Measurements from ENCODE around the gene SLC22A17. TPM values are rescaled to one million over a fixed set of nuclear protein-coding genes. Genes with fewer than 3 reads are reported as not detected.
A peak's percentile ranks its signal among the peaks of the same experiment; 100 is the strongest.

Gene SLC22A17
- total and polyA plus RNA-seq, 4 donors = 5.4 to 27.3 (median 9.7) TPM

DNA sequence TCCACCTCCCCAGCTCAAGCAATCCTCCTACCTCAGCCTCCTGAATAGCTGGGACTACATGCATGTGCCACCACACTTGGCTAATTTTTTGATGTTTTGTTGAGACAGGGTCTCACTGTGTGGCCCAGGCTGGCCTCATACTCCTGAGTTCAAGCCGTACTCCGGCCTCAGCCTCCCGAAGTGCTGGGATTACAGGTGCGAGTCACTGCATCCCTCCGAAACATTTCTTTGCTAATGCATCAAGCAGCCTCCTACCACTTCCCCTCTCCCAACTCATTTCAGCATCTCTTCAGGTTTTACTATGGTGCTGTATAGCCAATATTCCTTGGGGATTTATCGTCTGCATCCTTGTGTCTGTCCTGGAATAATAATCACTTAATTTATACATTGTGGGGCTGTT, 2.3 kb upstream of the SLC22A17 start:
- Histone ChIP-seq H3K4me1 (ENCODE audit: control insufficient read depth in 5 of 5, insufficient read depth in 5 of 5, low read length in 5 of 5) (peaks cover 0 to 10% (median 6%) of the 10 kb centered on the region in 5 donors), H3K9me3 (ENCODE audit: control insufficient read depth in 4 of 4, insufficient read depth in 3 of 4, low read length in 3 of 4) (no peaks in the 10 kb centered on the region), H3K27ac (ENCODE audit: low read depth in 1 of 2, low read length in 1 of 2) (no peak overlapping the region), H3K36me3 (ENCODE audit: control insufficient read depth in 4 of 4, insufficient read depth in 4 of 4, low read length in 4 of 4) (peaks cover 0 to 14% (median 4%) of the 10 kb centered on the region in 4 donors), H3K9ac (ENCODE audit: insufficient read depth in 1 of 2, low read length in 2 of 2) (no peak overlapping the region), H3K27me3 (ENCODE audit: control insufficient read depth in 3 of 3, insufficient read depth in 3 of 3, low read length in 2 of 3) (no peaks in the 10 kb centered on the region), H3K4me3 (no peak overlapping the region)
- no peak for DNase-seq
- no peak for ATAC-seq (ENCODE audit: insufficient read depth, low FRiP score)
- WGBS, 2 donors = 84 to 86% methylated on average over 6 of the region's 6 CpGs
- TF ChIP-seq, protein P1, sequence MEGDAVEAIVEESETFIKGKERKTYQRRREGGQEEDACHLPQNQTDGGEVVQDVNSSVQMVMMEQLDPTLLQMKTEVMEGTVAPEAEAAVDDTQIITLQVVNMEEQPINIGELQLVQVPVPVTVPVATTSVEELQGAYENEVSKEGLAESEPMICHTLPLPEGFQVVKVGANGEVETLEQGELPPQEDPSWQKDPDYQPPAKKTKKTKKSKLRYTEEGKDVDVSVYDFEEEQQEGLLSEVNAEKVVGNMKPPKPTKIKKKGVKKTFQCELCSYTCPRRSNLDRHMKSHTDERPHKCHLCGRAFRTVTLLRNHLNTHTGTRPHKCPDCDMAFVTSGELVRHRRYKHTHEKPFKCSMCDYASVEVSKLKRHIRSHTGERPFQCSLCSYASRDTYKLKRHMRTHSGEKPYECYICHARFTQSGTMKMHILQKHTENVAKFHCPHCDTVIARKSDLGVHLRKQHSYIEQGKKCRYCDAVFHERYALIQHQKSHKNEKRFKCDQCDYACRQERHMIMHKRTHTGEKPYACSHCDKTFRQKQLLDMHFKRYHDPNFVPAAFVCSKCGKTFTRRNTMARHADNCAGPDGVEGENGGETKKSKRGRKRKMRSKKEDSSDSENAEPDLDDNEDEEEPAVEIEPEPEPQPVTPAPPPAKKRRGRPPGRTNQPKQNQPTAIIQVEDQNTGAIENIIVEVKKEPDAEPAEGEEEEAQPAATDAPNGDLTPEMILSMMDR (IDR thresholded peaks at IDR 0.05; ENCODE audit: control extremely low read depth, extremely low read depth) = no peak

DNA sequence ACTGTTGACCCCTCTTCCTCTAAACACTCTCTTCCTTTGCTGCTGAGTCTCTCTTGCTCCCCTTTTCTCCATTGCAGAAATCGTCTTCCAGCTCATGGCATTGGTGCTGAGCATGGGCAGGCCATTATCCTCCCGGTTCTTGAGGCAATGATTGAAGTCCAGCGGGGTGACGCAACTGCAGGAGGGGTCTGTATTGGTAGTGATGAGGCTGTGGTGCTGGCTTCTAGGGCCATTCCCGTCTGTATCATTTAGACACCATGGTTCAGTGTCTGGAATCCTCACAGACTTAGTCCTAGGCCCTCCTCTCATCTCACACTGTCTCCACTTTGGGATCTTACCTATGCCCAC, 720 bp upstream of the SLC22A17 start:
- 74 to 81% methylated on average over 5 of the region's 5 CpGs for WGBS, 2 donors
- H3K9me3 ChIP-seq (ENCODE audit: control insufficient read depth in 4 of 4, insufficient read depth in 3 of 4, low read length in 3 of 4) = no peaks in the 10 kb centered on the region
- no peak overlapping the region for H3K27ac ChIP-seq (ENCODE audit: low read depth in 1 of 2, low read length in 1 of 2)
- no peaks in the 10 kb centered on the region for H3K27me3 ChIP-seq (ENCODE audit: control insufficient read depth in 3 of 3, insufficient read depth in 3 of 3, low read length in 2 of 3)
- TF ChIP-seq, protein P1 (IDR thresholded peaks at IDR 0.05; ENCODE audit: control extremely low read depth, extremely low read depth) = no peak
- ATAC-seq (ENCODE audit: insufficient read depth, low FRiP score) (no peak), DNase-seq (no peak)
- no peak overlapping the region for H3K4me3 ChIP-seq
- peaks cover 0 to 13% (median under 1%) of the 10 kb centered on the region in 4 donors for H3K36me3 ChIP-seq (ENCODE audit: control insufficient read depth in 4 of 4, insufficient read depth in 4 of 4, low read length in 4 of 4)
- H3K9ac ChIP-seq (ENCODE audit: insufficient read depth in 1 of 2, low read length in 2 of 2) = no peak overlapping the region
- H3K4me1 ChIP-seq (ENCODE audit: control insufficient read depth in 5 of 5, insufficient read depth in 5 of 5, low read length in 5 of 5) = peaks cover 0 to 10% (median 6%) of the 10 kb centered on the region in 5 donors

DNA sequence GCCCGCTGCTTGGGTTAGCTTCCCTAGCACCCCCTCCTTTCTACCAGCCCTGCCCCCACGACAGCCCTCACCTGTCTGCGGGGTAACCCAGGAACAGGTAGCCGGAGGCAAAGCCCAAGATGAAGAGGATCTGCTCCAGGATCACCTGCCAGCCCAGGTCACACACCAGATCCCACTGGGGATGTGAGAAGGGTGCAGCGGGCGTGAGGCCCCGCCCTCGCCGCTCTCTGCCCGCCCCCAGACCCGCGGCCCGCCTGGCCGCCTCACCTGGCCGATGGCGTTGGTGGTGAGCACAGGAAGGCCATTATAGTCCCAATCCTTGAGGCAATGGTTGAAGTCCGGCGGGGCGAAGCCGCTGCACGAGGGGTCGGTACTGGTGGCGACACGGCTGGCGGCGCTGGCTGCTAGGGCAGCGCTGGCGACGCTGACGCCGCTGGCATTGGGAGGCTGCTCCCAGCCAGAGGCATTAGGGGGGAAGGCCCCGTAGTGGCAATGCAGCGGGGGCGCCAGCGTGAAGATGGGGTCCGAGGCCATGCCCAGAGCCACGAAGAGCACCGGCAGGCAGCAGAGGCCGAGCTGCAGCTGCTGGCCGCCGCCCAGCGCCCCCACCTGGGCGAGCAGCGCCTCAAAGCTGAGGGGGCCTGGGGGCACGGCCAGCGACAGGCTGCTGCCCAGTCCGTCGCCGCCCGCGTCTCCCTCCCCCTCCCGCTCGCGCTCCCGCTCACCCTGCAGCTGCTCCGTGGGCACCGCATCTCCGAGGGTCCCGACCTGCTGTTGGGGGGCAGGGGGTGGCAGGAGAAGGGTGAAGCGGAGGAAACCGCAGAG, 794 bp downstream of the SLC22A17 start:
- Histone ChIP-seq H3K36me3 (ENCODE audit: control insufficient read depth in 4 of 4, insufficient read depth in 4 of 4, low read length in 4 of 4) (peaks cover 0 to 13% (median under 1%) of the 10 kb centered on the region in 4 donors), H3K4me1 (ENCODE audit: control insufficient read depth in 5 of 5, insufficient read depth in 5 of 5, low read length in 5 of 5) (peaks cover 0 to 10% (median 6%) of the 10 kb centered on the region in 5 donors), H3K9ac (ENCODE audit: insufficient read depth in 1 of 2, low read length in 2 of 2) (no peak overlapping the region), H3K27ac (ENCODE audit: low read depth in 1 of 2, low read length in 1 of 2) (no peak overlapping the region), H3K4me3 (peak overlapping the region; percentile 64), H3K9me3 (ENCODE audit: control insufficient read depth in 4 of 4, insufficient read depth in 3 of 4, low read length in 3 of 4) (no peaks in the 10 kb centered on the region), H3K27me3 (ENCODE audit: control insufficient read depth in 3 of 3, insufficient read depth in 3 of 3, low read length in 2 of 3) (no peaks in the 10 kb centered on the region)
- 13 to 15% methylated on average over 55 to 61 of the region's 61 CpGs for WGBS, 2 donors
- TF ChIP-seq, protein P1 (IDR thresholded peaks at IDR 0.05; ENCODE audit: control extremely low read depth, extremely low read depth) = no peak
- ATAC-seq (ENCODE audit: insufficient read depth, low FRiP score) (no peak), DNase-seq (no peak)
